Astrocyte (in vitro differentiated cells and primary cell): ENCODE measurements around the gene SLC66A2. TPM values are rescaled to one million over a fixed set of nuclear protein-coding genes. Genes with fewer than 3 reads are reported as not detected.

Experiments
- DNase-seq: peaks from one replicate; pipeline ENCODE4 v3.0.0-alpha.2; 2010; ENCODE audit warnings: low read depth
- FAIRE-seq: peaks from 2 replicates; lab custom pipeline; 2011; peaks lifted over from hg19 to GRCh38; lab: Jason Lieb, UNC
- H2AFZ ChIP-seq: 2 replicates; pipeline ENCODE4 v1.6.0; 2012; ENCODE audit warnings: low read depth, low read length, inconsistent platforms
- H3K27ac ChIP-seq: 2 replicates; pipeline ENCODE4 v1.5.1; 2011; ENCODE audit warnings: low read depth, low read length, inconsistent platforms
- H3K27me3 ChIP-seq: 2 replicates; pipeline ENCODE4 v1.6.0; 2011; ENCODE audit warnings: low read length, inconsistent platforms; ENCODE audit not compliant: insufficient read depth
- H3K36me3 ChIP-seq: 2 replicates; pipeline ENCODE4 v1.5.1; 2011; ENCODE audit warnings: low read length, inconsistent platforms; ENCODE audit not compliant: insufficient read depth
- H3K4me1 ChIP-seq: 2 replicates; pipeline ENCODE4 v1.5.1; 2011; ENCODE audit warnings: low read length, inconsistent platforms; ENCODE audit not compliant: insufficient read depth
- H3K4me2 ChIP-seq: 2 replicates; pipeline ENCODE4 v1.6.0; 2012; ENCODE audit warnings: low read length, inconsistent platforms
- H3K4me3 ChIP-seq: 2 replicates; pipeline ENCODE4 v1.5.1; 2011; ENCODE audit warnings: low read depth, mild to moderate bottlenecking, low read length, inconsistent platforms; ENCODE audit not compliant: insufficient read depth
- H3K79me2 ChIP-seq: 2 replicates; pipeline ENCODE4 v1.6.0; 2012; ENCODE audit warnings: mild to moderate bottlenecking, low read length, inconsistent platforms; ENCODE audit not compliant: insufficient read depth
- H3K9ac ChIP-seq: 2 replicates; pipeline ENCODE4 v1.6.0; 2012; ENCODE audit warnings: mild to moderate bottlenecking, low read length, inconsistent platforms
- H3K9me3 ChIP-seq: 2 replicates; pipeline ENCODE4 v1.5.1; 2012; ENCODE audit warnings: low read depth, mild to moderate bottlenecking, low read length, inconsistent platforms; ENCODE audit not compliant: insufficient read depth
- H4K20me1 ChIP-seq: 2 replicates; pipeline ENCODE4 v1.6.0; 2012; ENCODE audit warnings: low read length, inconsistent platforms; ENCODE audit not compliant: insufficient read depth
- H3K27ac Mint-ChIP-seq: one replicate; pipeline ENCODE4 v1.8.0; 2021; ENCODE audit warnings: mild to moderate bottlenecking, mixed read lengths; ENCODE audit not compliant: unreplicated experiment
- H3K27me3 Mint-ChIP-seq: one replicate; pipeline ENCODE4 v1.8.0; 2021; ENCODE audit warnings: low read depth, mixed read lengths; ENCODE audit not compliant: unreplicated experiment
- H3K36me3 Mint-ChIP-seq: one replicate; pipeline ENCODE4 v1.8.0; 2021; ENCODE audit warnings: low read depth, mixed read lengths; ENCODE audit not compliant: unreplicated experiment
- H3K4me1 Mint-ChIP-seq: one replicate; pipeline ENCODE4 v1.8.0; 2021; ENCODE audit warnings: low read depth, mixed read lengths; ENCODE audit not compliant: unreplicated experiment
- H3K4me3 Mint-ChIP-seq: one replicate; pipeline ENCODE4 v1.8.0; 2021; ENCODE audit warnings: mild to moderate bottlenecking, moderate library complexity, mixed read lengths; ENCODE audit not compliant: unreplicated experiment
- H3K9me3 Mint-ChIP-seq: one replicate; pipeline ENCODE4 v1.8.0; 2021; ENCODE audit warnings: mild to moderate bottlenecking, mixed read lengths; ENCODE audit not compliant: unreplicated experiment
- CTCF ChIP-seq: IDR thresholded peaks from 2 replicates; pipeline ENCODE4 v1.5.1; 2011; ENCODE audit warnings: low read depth, mild to moderate bottlenecking, inconsistent platforms, low read length, moderate library complexity; ENCODE audit not compliant: insufficient read depth
- EZH2 ChIP-seq: IDR thresholded peaks from 2 replicates; pipeline ENCODE4 v1.6.1; 2012; ENCODE audit warnings: mild to moderate bottlenecking, low read length, inconsistent platforms; ENCODE audit not compliant: insufficient read depth
- total RNA-seq: library from RNA; stranded (reverse); gene quantifications from 2 replicates; pipeline ENCODE4 v1.2.1, GENCODE V29; 2021

SLC66A2 gene
- total RNA-seq, 1 donor from 2014 or later = 25.3 TPM

GRCh38 chr18:79948719-79949411 lies 2.6 kb downstream of the SLC66A2 start:
- Histone ChIP-seq H3K9me3 (no peaks in the 10 kb centered on the region), H4K20me1 (peaks cover 67% of the 10 kb centered on the region), H3K4me3 (no peak overlapping the region), H3K9ac (no peak overlapping the region), H2AFZ (no peak overlapping the region), H3K4me1 (peaks cover 7% of the 10 kb centered on the region), H3K27me3 (no peaks in the 10 kb centered on the region), H3K79me2 (peaks cover 70% of the 10 kb centered on the region), H3K4me2 (no peak overlapping the region), H3K36me3 (no peaks in the 10 kb centered on the region), H3K27ac (no peak overlapping the region)
- Mint-ChIP-seq H3K4me1 (peaks cover 11% of the 10 kb centered on the region), H3K9me3 (peaks cover under 1% of the 10 kb centered on the region), H3K27me3 (peaks cover 2% of the 10 kb centered on the region), H3K4me3 (no peak overlapping the region), H3K36me3 (peaks cover 3% of the 10 kb centered on the region), H3K27ac (no peak overlapping the region)
- TF ChIP-seq EZH2 (no peak), CTCF (no peak)
- no peak for DNase-seq
- no peak for FAIRE-seq

GRCh38 chr18:79947881-79948610 lies 3.4 kb downstream of the SLC66A2 start:
- H3K4me3 ChIP-seq = no peak overlapping the region
- H3K79me2 ChIP-seq = peaks cover 78% of the 10 kb centered on the region
- H3K36me3 ChIP-seq = no peaks in the 10 kb centered on the region
- H3K9me3 Mint-ChIP-seq = no peaks in the 10 kb centered on the region
- FAIRE-seq = no peak
- H3K27me3 Mint-ChIP-seq = peaks cover 2% of the 10 kb centered on the region
- H4K20me1 ChIP-seq = peaks cover 75% of the 10 kb centered on the region
- H3K27me3 ChIP-seq = no peaks in the 10 kb centered on the region
- no peaks in the 10 kb centered on the region for H3K9me3 ChIP-seq
- H3K9ac ChIP-seq = no peak overlapping the region
- H3K4me3 Mint-ChIP-seq = no peak overlapping the region
- no peak overlapping the region for H3K27ac Mint-ChIP-seq
- TF ChIP-seq CTCF (no peak), EZH2 (no peak)
- H3K4me1 Mint-ChIP-seq = peaks cover 11% of the 10 kb centered on the region
- no peak overlapping the region for H3K4me2 ChIP-seq
- H2AFZ ChIP-seq = no peak overlapping the region
- peaks cover 3% of the 10 kb centered on the region for H3K36me3 Mint-ChIP-seq
- no peak for DNase-seq
- no peak overlapping the region for H3K27ac ChIP-seq
- H3K4me1 ChIP-seq = peaks cover 7% of the 10 kb centered on the region
